ENCODE results near the gene RAD51.

The RAD51 gene

GRCh38 chr15:40722354-40722753 lies 27.4 kb downstream of the RAD51 start:
- no peak for DNase-seq (ENCODE audit: low read depth)

GRCh38 chr15:40722934-40723333 lies 28.0 kb downstream of the RAD51 start:
- no peak for DNase-seq (ENCODE audit: low read depth)

- no peak for DNase-seq (ENCODE audit: low read depth)
Measured at GRCh38 chr15:40723919-40724318, 28.9 kb downstream of the RAD51 start.

GRCh38 chr15:40731034-40731433 lies 36.1 kb downstream of the RAD51 start:
- no peak for DNase-seq (ENCODE audit: low read depth)

- no peak for DNase-seq (ENCODE audit: low read depth)
Measured at GRCh38 chr15:40736575-40736974, 41.6 kb downstream of the RAD51 start.

- no peak for DNase-seq (ENCODE audit: low read depth)
Measured at GRCh38 chr15:40737048-40737447, 42.1 kb downstream of the RAD51 start.

GRCh38 chr15:40739047-40739446 lies 44.1 kb downstream of the RAD51 start:
- no peak for DNase-seq (ENCODE audit: low read depth)

- DNase-seq (ENCODE audit: low read depth), result no peak
Measured at GRCh38 chr15:40739854-40740253, 44.9 kb downstream of the RAD51 start.

- no peak for DNase-seq (ENCODE audit: low read depth)
Measured at GRCh38 chr15:40743485-40743901, 48.5 kb downstream of the RAD51 start.

GRCh38 chr15:40743921-40744814 lies 49.2 kb downstream of the RAD51 start:
- peak; percentile 53 for DNase-seq (ENCODE audit: low read depth)

GRCh38 chr15:40744815-40745152 lies 49.8 kb downstream of the RAD51 start:
- no peak for DNase-seq (ENCODE audit: low read depth)

GRCh38 chr15:40746916-40747418 lies 52.0 kb downstream of the RAD51 start:
- DNase-seq (ENCODE audit: low read depth), result no peak

- DNase-seq (ENCODE audit: low read depth), result no peak
Measured at GRCh38 chr15:40747685-40748631, 53.0 kb downstream of the RAD51 start.

- DNase-seq (ENCODE audit: low read depth), result no peak
Measured at GRCh38 chr15:40749151-40749630, 54.2 kb downstream of the RAD51 start.

- DNase-seq (ENCODE audit: low read depth), result no peak
Measured at GRCh38 chr15:40750885-40751284, 55.9 kb downstream of the RAD51 start.

- DNase-seq (ENCODE audit: low read depth), result no peak
Measured at GRCh38 chr15:40751745-40752144, 56.8 kb downstream of the RAD51 start.

GRCh38 chr15:40754574-40754882 lies 59.6 kb downstream of the RAD51 start:
- no peak for DNase-seq (ENCODE audit: low read depth)

GRCh38 chr15:40754883-40755811 lies 60.2 kb downstream of the RAD51 start, which contains the start of gene RMDN3:
Gene RMDN3, minus strand, starts transcription at chr15:40755254. Its CDS starts 471 bp downstream, at chr15:40754783.
- DNase-seq (ENCODE audit: low read depth), result peak; percentile 83

- no peak for DNase-seq (ENCODE audit: low read depth)
Measured at GRCh38 chr15:40755812-40756208, 60.8 kb downstream of the RAD51 start.

GRCh38 chr15:40756938-40757337 lies 62.0 kb downstream of the RAD51 start:
- DNase-seq (ENCODE audit: low read depth), result no peak

- DNase-seq (ENCODE audit: low read depth), result no peak
Measured at GRCh38 chr15:40759961-40760360, 65.0 kb downstream of the RAD51 start.

All from stimulated activated CD8-positive, alpha-beta memory T cell treated with anti-CD3 and anti-CD28 coated beads, Interleukin-12 subunit alpha, Interleukin-12 subunit beta, amount 100 ng/mL, for 1 hour (primary cell).